Lung (tissue), 12 donors: ENCODE data around the gene CAMKMT. TPM values are rescaled to one million over a fixed set of nuclear protein-coding genes. Genes with fewer than 3 reads are reported as not detected.
"Not testable (repeated sequence)": the region's sequence is repeated elsewhere in the genome, so short reads cannot be mapped to it uniquely, and the experiment has no call there.

ENCODE experiments used
- ATAC-seq: fragments of 200-7000 bp; cut with Tn5 transposase; one replicate; pipeline ENCODE4 v1.9.1; 2020; ENCODE audit warnings: moderate number of reproducible peaks; ENCODE audit not compliant: insufficient read depth, low FRiP score
- DNase-seq, 3 donors: peaks; one replicate each; pipeline ENCODE4 v3.0.0-alpha.2; 2013 to 2017
- H3K27ac ChIP-seq, 2 donors: one replicate each; pipeline ENCODE4 v1.5.1; 2013; ENCODE audit warnings: mild to moderate bottlenecking in 2 of 2, moderate library complexity in 2 of 2, control low read depth in 1 of 2, inconsistent platforms in 1 of 2, low read depth in 1 of 2, low read length in 1 of 2
- H3K27me3 ChIP-seq, 3 donors: one replicate each; pipeline ENCODE4 v1.5.1; 2013; ENCODE audit warnings: low read length in 2 of 3; ENCODE audit not compliant: control insufficient read depth in 3 of 3, insufficient read depth in 3 of 3
- H3K36me3 ChIP-seq, 4 donors: one replicate each; pipeline ENCODE4 v1.5.1; 2013; ENCODE audit warnings: low read length in 4 of 4, mild to moderate bottlenecking in 1 of 4, moderate library complexity in 1 of 4; ENCODE audit not compliant: control insufficient read depth in 4 of 4, insufficient read depth in 4 of 4
- H3K4me1 ChIP-seq, 5 donors: one replicate each; pipeline ENCODE4 v1.5.1; 2013; ENCODE audit warnings: low read length in 5 of 5, mild to moderate bottlenecking in 2 of 5, moderate library complexity in 1 of 5; ENCODE audit not compliant: control insufficient read depth in 5 of 5, insufficient read depth in 5 of 5
- H3K4me3 ChIP-seq: one replicate; pipeline ENCODE4 v1.5.1; 2013; ENCODE audit warnings: mild to moderate bottlenecking, control low read depth, moderate library complexity
- H3K9ac ChIP-seq, 2 donors: one replicate each; pipeline ENCODE4 v1.5.1; 2013; ENCODE audit warnings: low read length in 2 of 2, control low read depth in 1 of 2; ENCODE audit not compliant: insufficient read depth in 1 of 2
- H3K9me3 ChIP-seq, 4 donors: one replicate each; pipeline ENCODE4 v1.5.1; 2013; ENCODE audit warnings: low read length in 3 of 4, mild to moderate bottlenecking in 1 of 4, moderate library complexity in 1 of 4; ENCODE audit not compliant: control insufficient read depth in 4 of 4, insufficient read depth in 3 of 4
- CTCF ChIP-seq: IDR thresholded peaks from 2 replicates; pipeline ENCODE4 v1.5.1; 2012; ENCODE audit warnings: mild to moderate bottlenecking; ENCODE audit errors: control extremely low read depth, extremely low read depth
- WGBS, 2 donors: extraction: QIAGEN DNeasy Blood & Tissue Kit; methylation state at CpG; one replicate each; pipeline ENCODE4 v1.1.7; 2013; 5-methylcytosine and 5-hydroxymethylcytosine counted together
- polyA plus RNA-seq, 2 donors: library from polyadenylated mRNA; stranded (reverse); fragments of 200-250 nt; gene quantifications; one replicate each; pipeline ENCODE4 v1.2.1, GENCODE V29; 2013
- total RNA-seq, 2 donors: library from RNA; depleted of rRNA in 1 of 2; stranded (reverse); fragments of >200 nt in 1 of 2; gene quantifications; one replicate each; pipeline ENCODE4 v1.2.1, GENCODE V29; 2014 to 2021
- donor health status: control.
- donor health status: control.
- donor health status: Bipolar disorder and iron deficiency.
- donor health status: healthy.
- donor health status: DM: yes; HTN: yes; CAD: no.

Gene CAMKMT
- total and polyA plus RNA-seq, 4 donors = 3.6 to 19.7 (median 8.4) TPM

GRCh38 chr2:44372246-44372645 is 10.5 kb downstream of the CAMKMT start:
- DNase-seq = no peak
- H3K9me3 ChIP-seq = peaks cover 0 to 3% (median 0%) of the 10 kb centered on the region in 4 donors
- 90 to 92% methylated on average over 3 of the region's 3 CpGs for WGBS, 2 donors
- no peaks in the 10 kb centered on the region for H3K27me3 ChIP-seq
- no peak overlapping the region for H3K9ac ChIP-seq
- H3K4me1 ChIP-seq = no peaks in the 10 kb centered on the region
- no peak for TF ChIP-seq CTCF
- no peaks in the 10 kb centered on the region for H3K36me3 ChIP-seq
- no peak for ATAC-seq
- no peak overlapping the region for H3K4me3 ChIP-seq
- H3K27ac ChIP-seq = no peak overlapping the region

GRCh38 chr2:44377486-44377885 is 15.7 kb downstream of the CAMKMT start:
- 96 to 100% methylated on average over 2 of the region's 2 CpGs for WGBS, 2 donors
- no peaks in the 10 kb centered on the region for H3K36me3 ChIP-seq
- no peak for TF ChIP-seq CTCF

GRCh38 chr2:44385226-44385625 is 23.5 kb downstream of the CAMKMT start:
- 64 to 68% methylated on average over 2 of the region's 2 CpGs for WGBS, 2 donors
- not testable (repeated sequence) for ATAC-seq, H3K4me1 ChIP-seq, H3K4me3 ChIP-seq, DNase-seq, H3K36me3 ChIP-seq, H3K27me3 ChIP-seq, H3K9ac ChIP-seq, H3K27ac ChIP-seq, H3K9me3 ChIP-seq

More at GRCh38 chr2:44377486-44377885, 15.7 kb downstream of the CAMKMT start:
- DNase-seq (no peak), ATAC-seq (no peak)
- H3K9ac ChIP-seq = no peak overlapping the region
- H3K9me3 ChIP-seq = no peaks in the 10 kb centered on the region
- H3K27me3 ChIP-seq = no peaks in the 10 kb centered on the region
- no peaks in the 10 kb centered on the region for H3K4me1 ChIP-seq
- H3K27ac ChIP-seq = no peak overlapping the region
- H3K4me3 ChIP-seq = no peak overlapping the region

- Histone ChIP-seq H3K27ac (no peak overlapping the region), H3K36me3 (no peaks in the 10 kb centered on the region), H3K9me3 (no peaks in the 10 kb centered on the region), H3K9ac (no peak overlapping the region), H3K27me3 (no peaks in the 10 kb centered on the region), H3K4me3 (no peak overlapping the region), H3K4me1 (no peaks in the 10 kb centered on the region)
- 69 to 82% methylated on average over 4 of the region's 4 CpGs for WGBS, 2 donors
- TF ChIP-seq CTCF = no peak
- DNase-seq (no peak), ATAC-seq (no peak)
These were observed 27.1 kb downstream of the CAMKMT start for GRCh38 chr2:44388877-44389276.
